ENCODE measurements around the gene UNCX. TPM values are rescaled to one million over a fixed set of nuclear protein-coding genes. Genes with fewer than 3 reads are reported as not detected.

Gene UNCX
- total and polyA plus RNA-seq, 2 of the 8 experiments (the other 6 are each of a cell fraction or from before 2014, with no cell fraction given) = not detected

DNA sequence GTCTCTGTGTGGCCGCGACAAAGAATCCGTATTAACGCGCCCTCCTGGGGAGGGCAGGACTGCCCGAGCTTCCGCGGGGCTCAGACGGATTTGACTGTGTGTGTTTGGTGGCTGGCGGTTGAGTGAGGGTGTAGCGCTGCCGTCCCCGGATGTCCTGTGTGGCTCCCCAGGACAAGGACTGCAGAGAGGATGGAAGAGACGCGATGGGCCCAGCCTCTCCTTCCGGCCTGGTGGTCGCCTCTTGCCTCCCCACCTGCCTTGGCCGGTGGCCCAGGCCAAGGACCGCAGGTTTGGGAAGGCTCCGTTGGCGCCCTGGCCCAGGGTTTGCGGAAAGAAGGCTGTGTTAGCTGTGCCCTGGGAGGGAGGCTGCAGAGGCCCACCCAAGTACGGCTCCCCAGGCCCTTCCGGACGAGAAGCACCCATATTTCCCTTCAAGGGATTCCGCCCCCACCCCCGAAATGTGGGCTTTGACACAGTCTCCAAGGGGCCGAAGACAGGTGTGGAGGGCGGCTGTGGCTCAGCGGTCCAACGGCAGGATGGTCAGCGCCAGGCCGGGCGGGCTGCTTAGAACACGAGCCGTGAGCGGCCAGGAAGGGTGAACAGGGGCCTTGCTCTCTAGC lies 2.3 kb downstream of the UNCX start (continued):
- TF ChIP-seq SUZ12 (IDR thresholded peaks at IDR 0.05; ENCODE audit: low read length) (peak; percentile 90; the same call in 1 of the 2 replicates), SIRT6 (IDR thresholded peaks at IDR 0.05; ENCODE audit: low read length) (no peak), NANOG (IDR thresholded peaks at IDR 0.05; ENCODE audit: insufficient read depth, low read depth, low read length, poor library complexity, severe bottlenecking) (no peak), KDM5A (IDR thresholded peaks at IDR 0.05; ENCODE audit: low read length) (no peak), SP4 (IDR thresholded peaks at IDR 0.05; ENCODE audit: low read length) (no peak), RNF2 (IDR thresholded peaks at IDR 0.05; ENCODE audit: borderline replicate concordance, low read depth, low read length, missing control alignments, poor library complexity, severe bottlenecking) (peak; percentile 92), KDM1A (IDR thresholded peaks at IDR 0.05; ENCODE audit: borderline replicate concordance, low read length) (no peak), GTF2F1 (IDR thresholded peaks at IDR 0.05; ENCODE audit: borderline replicate concordance, low read depth, low read length) (no peak), TAF1 (IDR thresholded peaks at IDR 0.05; ENCODE audit: low read depth, low read length) (no peak), EGR1 (IDR thresholded peaks at IDR 0.05; ENCODE audit: borderline replicate concordance, low read depth, low read length) (no peak), BCL11A (IDR thresholded peaks at IDR 0.05; ENCODE audit: low read depth in 2 of 2, low read length in 2 of 2) (no peak), ZNF274 (IDR thresholded peaks at IDR 0.05; ENCODE audit: borderline replicate concordance, extremely low read depth, low read length) (no peak), MAFK (IDR thresholded peaks at IDR 0.05; ENCODE audit: low read depth, low read length) (no peak), GABPA (IDR thresholded peaks at IDR 0.05; ENCODE audit: borderline replicate concordance, insufficient read depth, low read length) (peak; percentile 19; the same call in 1 of the 2 replicates)
